Measurements from ENCODE around the gene GBP2.
"Not testable (repeated sequence)": the region's sequence is repeated elsewhere in the genome, so short reads cannot be mapped to it uniquely, and the experiment has no call there.

Gene GBP2

GRCh38 chr1:89072466-89073065 is 53.3 kb downstream of the GBP2 start:
- in situ Hi-C loops (cut with MboI; ENCODE audit: low pct_unique_long_range_greater_than_20kb, low sequenced_read_pairs); DNase-seq: not testable (repeated sequence)

DNA sequence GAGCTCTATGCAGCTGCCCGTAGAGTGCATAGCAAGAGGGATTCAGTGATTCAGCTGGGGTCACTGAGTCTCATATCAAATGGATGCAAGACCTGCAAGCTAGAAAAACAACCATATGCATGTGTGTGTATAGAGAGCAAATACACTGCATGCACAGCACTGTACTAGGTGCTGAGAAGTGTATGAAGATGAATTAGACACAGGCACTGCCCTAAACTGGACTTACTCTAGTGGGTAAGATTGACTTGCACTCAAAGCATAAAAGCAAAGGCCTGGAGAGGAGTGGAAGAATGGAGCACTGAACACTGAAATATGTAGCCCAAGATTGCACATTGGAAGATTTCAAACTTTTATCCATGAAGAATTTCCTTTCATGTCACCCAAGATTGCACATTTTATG is 55.4 kb downstream of the GBP2 start:
- no peak for DNase-seq
- in situ Hi-C loops (cut with MboI; ENCODE audit: low pct_unique_long_range_greater_than_20kb, low sequenced_read_pairs) = no loop called here

- DNase-seq = no peak
- in situ Hi-C loops (cut with MboI; ENCODE audit: low pct_unique_long_range_greater_than_20kb, low sequenced_read_pairs) = no loop called here
Measured at GRCh38 chr1:89069951-89070350, 56.0 kb downstream of the GBP2 start.

DNA sequence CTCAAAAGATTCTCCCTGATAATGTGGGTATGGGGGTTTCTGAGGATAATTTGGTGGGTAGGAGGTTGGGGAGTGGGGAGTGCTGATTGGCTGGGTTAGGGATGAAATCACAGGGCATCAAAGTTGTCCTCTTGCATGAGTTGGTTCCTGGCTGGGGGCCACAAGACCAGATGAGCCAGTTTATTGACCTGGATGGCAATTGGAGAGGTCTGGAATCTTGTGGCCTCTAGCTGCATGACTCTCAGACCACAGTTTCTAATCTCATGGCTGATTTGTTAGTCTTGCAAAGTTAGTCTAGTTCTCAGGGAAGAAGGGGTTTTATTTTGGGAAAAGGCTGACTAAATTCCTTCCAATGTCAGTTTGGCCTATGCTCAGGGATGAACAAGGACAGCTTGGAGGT is 57.6 kb downstream of the GBP2 start:
- in situ Hi-C loops (cut with MboI; ENCODE audit: low pct_unique_long_range_greater_than_20kb, low sequenced_read_pairs) = no loop called here
- no peak for DNase-seq

GRCh38 chr1:89065079-89065868 is 60.6 kb downstream of the GBP2 start, which contains the start of gene GBP1:
TSS of gene GBP1 (minus strand) at chr1:89065208. CDS start at chr1:89063234, 1,974 bp downstream.
- no peak for DNase-seq
- in situ Hi-C loops (cut with MboI; ENCODE audit: low pct_unique_long_range_greater_than_20kb, low sequenced_read_pairs) = no loop called here

GRCh38 chr1:89064632-89065031 is 61.3 kb downstream of the GBP2 start:
- in situ Hi-C loops (cut with MboI; ENCODE audit: low pct_unique_long_range_greater_than_20kb, low sequenced_read_pairs) = no loop called here
- DNase-seq = no peak

GRCh38 chr1:89063094-89063493 is 62.8 kb downstream of the GBP2 start:
- in situ Hi-C loops (cut with MboI; ENCODE audit: low pct_unique_long_range_greater_than_20kb, low sequenced_read_pairs) = no loop called here
- no peak for DNase-seq

DNA sequence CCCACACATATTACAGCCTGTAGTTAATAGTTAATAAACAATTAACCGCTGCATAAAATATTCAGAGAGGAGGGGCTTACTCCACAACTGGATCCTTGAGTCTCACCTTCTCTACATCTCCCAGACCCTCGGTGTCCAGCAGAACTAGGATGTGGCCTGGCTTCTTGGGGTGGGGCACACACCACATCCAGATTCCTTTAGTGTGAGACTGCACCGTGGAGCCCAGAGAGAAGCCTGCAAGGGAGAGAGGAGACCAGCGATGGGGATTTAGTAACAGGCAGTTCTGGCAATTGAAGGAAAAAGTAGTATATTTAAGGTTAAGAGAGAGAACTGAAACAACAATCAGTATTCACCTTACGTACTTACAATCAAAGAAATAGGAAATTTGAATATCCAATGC is 65.8 kb downstream of the GBP2 start:
- no peak for DNase-seq
- in situ Hi-C loops (cut with MboI; ENCODE audit: low pct_unique_long_range_greater_than_20kb, low sequenced_read_pairs) = no loop called here
